OCI-LY7 (cell line): ENCODE measurements around the gene ATP5F1E. TPM values are rescaled to one million over a fixed set of nuclear protein-coding genes. Genes with fewer than 3 reads are reported as not detected.
A peak's percentile ranks its signal among the peaks of the same experiment; 100 is the strongest.

Experiments
- BruUV-seq: library from RNA; stranded (reverse); fragments of 400-500 nt; replicated peaks from 2 replicates; lab custom pipeline; 2021; lab: Mats Ljungman, UMichigan
- CTCF ChIA-PET: fragments of 300-600 bp; sonication (Branson Sonifier 250); formaldehyde crosslinking; loops from one replicate; lab custom pipeline; 2022; ENCODE audit warnings: antibody characterized with exemption; ENCODE audit not compliant: unreplicated experiment; lab: Charles Lee
- POLR2A ChIA-PET: fragments of 300-600 bp; sonication (Branson Sonifier 250); formaldehyde crosslinking; loops from one replicate; lab custom pipeline; 2022; ENCODE audit warnings: antibody characterized with exemption; lab: Charles Lee
- DNase-seq: peaks from one replicate; pipeline ENCODE4 v3.0.0-alpha.2; 2015; ENCODE audit warnings: low spot score
- H2AFZ ChIP-seq: fragments of 200-600 bp; sonication (generic), shearing (Covaris generic); 2 replicates; pipeline ENCODE4 v1.6.1; 2014; ENCODE audit warnings: mild to moderate bottlenecking, antibody characterized with exemption, low read length, moderate library complexity
- H3K27ac ChIP-seq: fragments of 200-600 bp; sonication (generic); 2 replicates; pipeline ENCODE4 v1.5.1; 2014; ENCODE audit warnings: mixed run types, low read depth, mild to moderate bottlenecking, moderate library complexity, low read length, inconsistent platforms; ENCODE audit not compliant: poor library complexity, severe bottlenecking
- H3K36me3 ChIP-seq: fragments of 200-600 bp; sonication (generic); 2 replicates; pipeline ENCODE4 v1.6.1; 2014; ENCODE audit warnings: mild to moderate bottlenecking, antibody characterized with exemption, low read length, moderate library complexity, mixed read lengths; ENCODE audit not compliant: insufficient read depth
- H3K4me1 ChIP-seq: fragments of 200-600 bp; sonication (generic); 2 replicates; pipeline ENCODE4 v1.5.1; 2014; ENCODE audit warnings: mild to moderate bottlenecking, low read length; ENCODE audit not compliant: insufficient read depth, poor library complexity, severe bottlenecking
- H3K4me2 ChIP-seq: fragments of 200-600 bp; sonication (generic); 2 replicates; pipeline ENCODE4 v1.6.1; 2014; ENCODE audit warnings: mild to moderate bottlenecking, low read length
- H3K4me3 ChIP-seq: fragments of 200-600 bp; sonication (generic); 2 replicates; pipeline ENCODE4 v1.5.1; 2014; ENCODE audit warnings: mild to moderate bottlenecking, low read depth, low read length; ENCODE audit not compliant: poor library complexity, severe bottlenecking
- H3K79me2 ChIP-seq: fragments of 200-600 bp; sonication (generic); 2 replicates; pipeline ENCODE4 v1.6.1; 2016; ENCODE audit warnings: low read depth, mild to moderate bottlenecking, low read length, moderate library complexity, mixed read lengths; ENCODE audit not compliant: insufficient read depth
- H3K9me2 ChIP-seq: fragments of 200-600 bp; sonication (generic); 2 replicates; pipeline ENCODE4 v1.6.1; 2016; ENCODE audit warnings: mild to moderate bottlenecking, low read length, mixed read lengths; ENCODE audit not compliant: insufficient read depth
- H3K9me3 ChIP-seq: fragments of 200-600 bp; sonication (generic); 2 replicates; pipeline ENCODE4 v1.6.1; 2014; ENCODE audit warnings: mild to moderate bottlenecking, mixed run types, low read length, mixed read lengths
- H4K20me1 ChIP-seq: fragments of 200-600 bp; sonication (generic); 2 replicates; pipeline ENCODE4 v1.6.1; 2014; ENCODE audit warnings: mild to moderate bottlenecking, antibody characterized with exemption, low read length, moderate library complexity, mixed read lengths; ENCODE audit not compliant: insufficient read depth
- CTCF ChIP-seq: fragments of 200-600 bp; sonication (generic); conservative IDR thresholded peaks from 2 replicates; pipeline ENCODE4 v1.5.1; 2014; ENCODE audit warnings: mild to moderate bottlenecking, antibody characterized with exemption, low read length, moderate library complexity, mixed read lengths
- EZH2phosphoT487 ChIP-seq: fragments of 200-600 bp; sonication (generic); IDR thresholded peaks from 2 replicates; pipeline ENCODE4 v1.6.1; 2018; ENCODE audit warnings: low read depth, borderline replicate concordance, mild to moderate bottlenecking, mixed run types, antibody characterized with exemption, low read length, moderate library complexity, mixed read lengths
- intact Hi-C: fragments of 100-400 bp; cut with micrococcal nuclease; formaldehyde crosslinking; loops from one replicate; pipeline ENCODE4 v1.10.0; 2022; ENCODE audit not compliant: unreplicated experiment
- total RNA-seq, 2 experiments: library from RNA; depleted of rRNA in 1 of 2; stranded (reverse); fragments of >200 nt in 1 of 2; shearing (Covaris generic) in 1 of 2; gene quantifications; 2 replicates each; pipeline ENCODE4 v1.2.3, GENCODE V29; 2014 to 2022

ATP5F1E gene
- total RNA-seq, 2 experiments from 2014 or later, result 42.4 to 67.2 TPM

GRCh38 chr20:58978351-58979190 is 53.6 kb downstream of the ATP5F1E start:
- Histone ChIP-seq H3K79me2 (peaks cover 21% of the 10 kb centered on the region), H3K4me1 (peaks cover 40% of the 10 kb centered on the region), H3K9me2 (no peaks in the 10 kb centered on the region), H4K20me1 (no peaks in the 10 kb centered on the region), H3K4me3 (peak overlapping the region; percentile 16), H3K36me3 (peaks cover 4% of the 10 kb centered on the region; the same call in 1 of the 2 replicates), H3K9me3 (peaks cover 18% of the 10 kb centered on the region; the same call in 1 of the 2 replicates), H3K27ac (peak overlapping the region; percentile 47), H2AFZ (peak overlapping the region; percentile 78), H3K4me2 (peak overlapping the region; percentile 57)
- intact Hi-C loops, result no loop called here
- peak; percentile 50 for DNase-seq
- ChIA-PET CTCF (interaction anchor here (0.5 to 0.6 kb wide), 2 partner anchors 71 to 740 kb away, joined by 5 to 9 read pairs; no protein-coding TSS in a partner anchor), POLR2A (interaction anchor here (0.6 to 2.9 kb wide), 10 partner anchors 8 to 186 kb away, joined by 3 to 17 read pairs (median 3); no protein-coding TSS in a partner anchor)
- TF ChIP-seq EZH2phosphoT487 (no peak), CTCF (no peak)
- BruUV-seq, result no TSS peak

GRCh38 chr20:58976061-58976730 is 55.9 kb downstream of the ATP5F1E start:
- H4K20me1 ChIP-seq, result no peaks in the 10 kb centered on the region
- intact Hi-C loops, result no loop called here
- peaks cover 18% of the 10 kb centered on the region; the same call in 1 of the 2 replicates for H3K9me3 ChIP-seq
- no peak for DNase-seq
- H3K4me3 ChIP-seq, result no peak overlapping the region
- H3K4me2 ChIP-seq, result no peak overlapping the region
- ChIA-PET POLR2A (interaction anchor here (0.7 kb wide), 1 partner anchor 119 kb away, joined by 4 read pairs; no protein-coding TSS in a partner anchor), CTCF (no interaction called here)
- H3K79me2 ChIP-seq, result no peaks in the 10 kb centered on the region
- H2AFZ ChIP-seq, result no peak overlapping the region
- BruUV-seq, result no TSS peak
- no peaks in the 10 kb centered on the region for H3K36me3 ChIP-seq
- H3K9me2 ChIP-seq, result no peaks in the 10 kb centered on the region
- no peak overlapping the region for H3K27ac ChIP-seq
- no peak for TF ChIP-seq EZH2phosphoT487
- TF ChIP-seq CTCF, result no peak
- H3K4me1 ChIP-seq, result peaks cover 26% of the 10 kb centered on the region

Other genes with a start within 250 kb of the ATP5F1E start
- gene GNAS-AS1, start 181.4 kb downstream of the ATP5F1E start, total RNA-seq (2014; rRNA removed; shearing (Covaris generic)), result 6.5 and 7.7 TPM in 2 replicates
- 11.6 and 11.7 TPM in 2 replicates for gene GNAS-AS1, start 181.4 kb downstream of the ATP5F1E start, total RNA-seq (2022)
- 546 and 638 TPM in 2 replicates for gene GNAS, start 179.6 kb downstream of the ATP5F1E start, total RNA-seq (2014; rRNA removed; shearing (Covaris generic))
- gene GNAS, start 179.6 kb downstream of the ATP5F1E start, total RNA-seq (2022), result 913 and 950 TPM in 2 replicates
- 83.4 and 90.7 TPM in 2 replicates for gene NELFCD, start 51.1 kb downstream of the ATP5F1E start, total RNA-seq (2014; rRNA removed; shearing (Covaris generic))
- gene NELFCD, start 51.1 kb downstream of the ATP5F1E start, total RNA-seq (2022), result 143 and 155 TPM in 2 replicates
- 47.2 and 50.5 TPM in 2 replicates for gene CTSZ, start 25.1 kb downstream of the ATP5F1E start, total RNA-seq (2014; rRNA removed; shearing (Covaris generic))
- 81.5 and 114 TPM in 2 replicates for gene CTSZ, start 25.1 kb downstream of the ATP5F1E start, total RNA-seq (2022)
- not detected in 2 replicates for gene TUBB1, start 12.9 kb downstream of the ATP5F1E start, total RNA-seq (2014; rRNA removed; shearing (Covaris generic))
- gene TUBB1, start 12.9 kb downstream of the ATP5F1E start, total RNA-seq (2022), result 0.11 and 0.13 TPM in 2 replicates
- gene PRELID3B, start 10.5 kb upstream of the ATP5F1E start, total RNA-seq (2014; rRNA removed; shearing (Covaris generic)), result 77.2 and 99.4 TPM in 2 replicates
- gene PRELID3B, start 10.5 kb upstream of the ATP5F1E start, total RNA-seq (2022), result 119 and 122 TPM in 2 replicates
- gene ZNF831, start 131.5 kb upstream of the ATP5F1E start, total RNA-seq (2014; rRNA removed; shearing (Covaris generic)), result 5.9 TPM in 2 replicates
- gene ZNF831, start 131.5 kb upstream of the ATP5F1E start, total RNA-seq (2022), result 6.3 and 7.3 TPM in 2 replicates